NCI-H146 (cell line): ENCODE data around the gene SPO11.

Experiments
- DNase-seq: peaks from one replicate; lab custom pipeline; 2025; lab: John Stamatoyannopoulos, UW

The SPO11 gene

DNA sequence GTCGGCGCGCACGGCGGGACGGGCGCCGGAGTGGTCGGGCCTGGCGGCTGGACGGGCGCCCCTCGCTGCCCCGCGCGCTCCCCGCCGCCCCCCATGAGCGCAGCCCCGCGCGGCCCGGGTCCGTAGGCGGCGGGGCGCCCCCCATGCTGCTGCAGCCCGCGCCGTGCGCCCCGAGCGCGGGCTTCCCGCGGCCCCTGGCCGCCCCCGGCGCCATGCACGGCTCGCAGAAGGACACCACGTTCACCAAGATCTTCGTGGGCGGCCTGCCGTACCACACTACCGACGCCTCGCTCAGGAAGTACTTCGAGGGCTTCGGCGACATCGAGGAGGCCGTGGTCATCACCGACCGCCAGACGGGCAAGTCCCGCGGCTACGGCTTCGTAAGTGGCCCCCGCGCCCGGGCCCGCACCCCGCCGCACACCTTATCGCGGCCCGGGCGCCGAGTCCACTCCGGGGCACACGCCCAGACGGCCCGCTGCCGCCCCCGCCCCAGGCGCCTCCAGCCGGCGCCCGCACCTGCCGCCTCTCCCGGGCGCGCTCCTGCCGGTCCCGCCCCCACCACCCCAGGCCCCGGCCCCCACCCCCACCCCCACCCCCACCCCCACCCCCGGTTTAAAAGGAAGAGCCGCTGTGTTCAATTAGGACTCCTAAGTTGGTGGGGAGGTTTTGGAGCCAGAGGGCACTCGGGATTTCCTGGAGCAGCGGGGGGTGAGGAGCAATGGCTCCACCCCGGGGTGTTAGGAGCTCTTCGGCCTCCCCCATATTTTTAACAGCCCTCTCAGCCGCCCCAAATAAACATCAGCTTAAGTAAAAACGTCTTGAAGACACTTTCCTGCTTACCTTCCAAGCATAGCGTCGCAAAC is 62.1 kb downstream of the SPO11 start:
- DNase-seq = peak; percentile 64

DNA sequence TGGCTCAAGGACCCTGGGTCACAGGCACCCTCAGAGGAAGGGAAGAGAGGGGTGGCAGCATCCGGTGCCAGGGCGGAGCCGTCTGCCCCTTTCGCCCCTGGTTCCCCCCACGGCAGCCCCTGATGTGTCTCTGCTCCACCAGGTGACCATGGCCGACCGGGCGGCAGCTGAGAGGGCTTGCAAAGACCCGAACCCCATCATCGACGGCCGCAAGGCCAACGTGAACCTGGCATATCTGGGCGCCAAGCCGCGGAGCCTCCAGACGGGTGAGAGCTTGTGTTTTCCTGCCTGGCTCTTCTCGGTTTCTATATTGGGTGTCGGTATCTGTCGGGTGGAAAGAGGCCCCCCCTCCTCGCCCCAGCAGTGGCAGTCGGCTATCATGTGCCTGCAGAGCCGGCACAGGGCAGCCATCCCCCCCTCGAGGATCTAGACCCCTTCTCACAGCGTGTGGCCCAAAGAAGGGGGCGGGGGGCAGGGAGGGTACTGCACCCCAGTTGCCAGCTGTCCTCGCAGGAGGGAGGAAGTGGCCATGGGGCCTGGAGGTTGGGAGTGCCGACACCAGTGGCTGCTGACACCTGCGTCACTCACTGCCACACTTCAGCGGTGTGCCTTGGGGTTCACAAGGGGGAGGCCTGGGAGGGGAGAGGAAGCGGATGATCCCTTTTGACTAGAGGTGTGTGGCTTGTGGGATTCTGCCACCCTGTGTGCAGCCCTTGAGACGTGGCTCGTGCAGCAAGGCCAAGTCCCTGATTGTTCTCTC is 63.1 kb downstream of the SPO11 start:
- no peak for DNase-seq
